ENCODE results near the gene XRCC5.

DNA sequence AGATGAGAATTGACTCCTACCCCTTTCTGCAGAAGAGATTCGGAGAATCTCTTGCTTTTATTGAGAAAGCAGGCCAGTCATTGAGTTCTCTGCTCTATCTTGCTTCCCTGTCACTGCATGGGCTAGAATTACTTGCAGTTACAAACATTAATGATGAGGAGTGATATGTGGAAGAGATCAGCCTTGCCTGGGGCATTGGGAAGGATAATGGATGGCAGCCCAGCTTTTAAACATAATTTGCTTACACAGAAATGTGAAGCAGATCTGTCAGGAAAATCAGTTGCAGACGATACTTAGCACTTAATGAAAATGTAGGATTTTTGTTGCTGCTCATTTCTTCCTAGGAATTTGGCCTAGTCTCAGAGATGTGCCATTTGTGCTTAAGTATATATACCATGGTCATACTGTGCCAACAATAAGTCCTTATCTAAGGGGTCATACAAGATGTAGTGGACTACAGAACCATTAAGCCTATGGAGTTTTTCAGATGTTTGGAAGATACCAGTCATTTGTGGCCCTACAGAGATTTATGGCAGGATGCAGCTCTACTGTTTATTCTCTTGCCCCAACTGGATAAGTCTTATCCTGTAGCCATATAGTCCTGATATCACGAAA lies 92.7 kb downstream of the XRCC5 start:
- no peak for TF ChIP-seq POLR2A (IDR thresholded peaks at IDR 0.05)
- TF ChIP-seq, protein P1, sequence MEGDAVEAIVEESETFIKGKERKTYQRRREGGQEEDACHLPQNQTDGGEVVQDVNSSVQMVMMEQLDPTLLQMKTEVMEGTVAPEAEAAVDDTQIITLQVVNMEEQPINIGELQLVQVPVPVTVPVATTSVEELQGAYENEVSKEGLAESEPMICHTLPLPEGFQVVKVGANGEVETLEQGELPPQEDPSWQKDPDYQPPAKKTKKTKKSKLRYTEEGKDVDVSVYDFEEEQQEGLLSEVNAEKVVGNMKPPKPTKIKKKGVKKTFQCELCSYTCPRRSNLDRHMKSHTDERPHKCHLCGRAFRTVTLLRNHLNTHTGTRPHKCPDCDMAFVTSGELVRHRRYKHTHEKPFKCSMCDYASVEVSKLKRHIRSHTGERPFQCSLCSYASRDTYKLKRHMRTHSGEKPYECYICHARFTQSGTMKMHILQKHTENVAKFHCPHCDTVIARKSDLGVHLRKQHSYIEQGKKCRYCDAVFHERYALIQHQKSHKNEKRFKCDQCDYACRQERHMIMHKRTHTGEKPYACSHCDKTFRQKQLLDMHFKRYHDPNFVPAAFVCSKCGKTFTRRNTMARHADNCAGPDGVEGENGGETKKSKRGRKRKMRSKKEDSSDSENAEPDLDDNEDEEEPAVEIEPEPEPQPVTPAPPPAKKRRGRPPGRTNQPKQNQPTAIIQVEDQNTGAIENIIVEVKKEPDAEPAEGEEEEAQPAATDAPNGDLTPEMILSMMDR (IDR thresholded peaks at IDR 0.05) = no peak
